Omental fat pad (tissue), 4 donors: ENCODE measurements around the gene AKIRIN2. TPM values are rescaled to one million over a fixed set of nuclear protein-coding genes. Genes with fewer than 3 reads are reported as not detected.
"Not testable (repeated sequence)": the region's sequence is repeated elsewhere in the genome, so short reads cannot be mapped to it uniquely, and the experiment has no call there.

Experiments used
- ATAC-seq: fragments of 150-250 bp; one replicate; pipeline ENCODE4 v1.9.1; 2016; ENCODE audit warnings: mild to moderate bottlenecking, moderate library complexity; ENCODE audit not compliant: low FRiP score
- DNase-seq: peaks from one replicate; pipeline ENCODE4 v3.0.0-alpha.2; 2019; ENCODE audit warnings: low spot score
- total RNA-seq, 4 donors: library from RNA; depleted of rRNA; stranded (reverse); fragments of >200 nt; gene quantifications; one replicate each; pipeline ENCODE4 v1.1.0, GENCODE V29; 2016
- TF ChIP-seq, protein P1 (sequence below), 3 donors: fragments of 450-650 bp; IDR thresholded peaks; one replicate each; pipeline ENCODE4 v1.5.1; 2016 to 2017; ENCODE audit warnings: antibody characterized with exemption in 3 of 3, mild to moderate bottlenecking in 3 of 3, moderate library complexity in 2 of 3

Gene AKIRIN2
- total RNA-seq, 4 donors from 2014 or later, result 22.9 to 41.6 (median 34.6) TPM

DNA sequence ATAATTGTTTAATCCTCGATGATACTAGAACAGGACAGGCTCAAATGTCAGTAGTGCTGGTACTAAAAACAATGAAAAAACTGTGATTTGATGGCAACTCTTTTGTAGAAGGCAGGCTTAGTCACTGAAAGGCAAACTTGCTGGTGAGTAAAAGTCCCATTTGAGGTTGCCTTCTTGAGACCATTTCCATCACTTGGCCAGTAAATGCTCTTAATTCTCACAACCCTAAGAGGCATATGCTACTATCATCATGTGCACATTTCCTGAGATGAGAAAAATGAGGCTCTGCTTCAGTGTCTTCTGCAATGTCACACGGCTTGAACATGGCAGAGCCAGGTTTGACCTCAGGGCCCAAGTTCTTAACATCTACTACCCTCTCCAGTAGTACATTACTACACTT lies 9.9 kb downstream of the AKIRIN2 start:
- ATAC-seq (no peak), DNase-seq (no peak)

DNA sequence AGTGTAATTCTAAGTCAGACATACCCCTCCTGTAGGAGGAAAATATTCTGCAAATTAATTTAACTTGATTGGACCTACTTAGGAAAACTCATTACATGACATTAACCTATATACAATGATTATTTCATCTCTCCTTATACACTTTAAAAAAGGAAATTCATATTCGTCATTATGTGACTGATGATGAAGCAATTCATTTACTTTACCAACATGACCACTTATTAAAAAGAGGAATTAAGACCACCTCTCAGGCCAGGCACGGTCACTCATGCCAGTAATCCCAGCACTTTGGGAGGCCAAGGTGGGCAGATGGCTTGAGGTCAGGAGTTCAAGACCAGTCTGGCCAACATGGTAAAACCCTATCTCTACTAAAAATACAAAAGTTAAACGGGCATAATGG lies 11.6 kb downstream of the AKIRIN2 start:
- TF ChIP-seq, protein P1, sequence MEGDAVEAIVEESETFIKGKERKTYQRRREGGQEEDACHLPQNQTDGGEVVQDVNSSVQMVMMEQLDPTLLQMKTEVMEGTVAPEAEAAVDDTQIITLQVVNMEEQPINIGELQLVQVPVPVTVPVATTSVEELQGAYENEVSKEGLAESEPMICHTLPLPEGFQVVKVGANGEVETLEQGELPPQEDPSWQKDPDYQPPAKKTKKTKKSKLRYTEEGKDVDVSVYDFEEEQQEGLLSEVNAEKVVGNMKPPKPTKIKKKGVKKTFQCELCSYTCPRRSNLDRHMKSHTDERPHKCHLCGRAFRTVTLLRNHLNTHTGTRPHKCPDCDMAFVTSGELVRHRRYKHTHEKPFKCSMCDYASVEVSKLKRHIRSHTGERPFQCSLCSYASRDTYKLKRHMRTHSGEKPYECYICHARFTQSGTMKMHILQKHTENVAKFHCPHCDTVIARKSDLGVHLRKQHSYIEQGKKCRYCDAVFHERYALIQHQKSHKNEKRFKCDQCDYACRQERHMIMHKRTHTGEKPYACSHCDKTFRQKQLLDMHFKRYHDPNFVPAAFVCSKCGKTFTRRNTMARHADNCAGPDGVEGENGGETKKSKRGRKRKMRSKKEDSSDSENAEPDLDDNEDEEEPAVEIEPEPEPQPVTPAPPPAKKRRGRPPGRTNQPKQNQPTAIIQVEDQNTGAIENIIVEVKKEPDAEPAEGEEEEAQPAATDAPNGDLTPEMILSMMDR (IDR thresholded peaks at IDR 0.05), result no peak
- ATAC-seq, result no peak
- DNase-seq, result no peak

More for the DNA sequence above, 9.9 kb downstream of the AKIRIN2 start:
- TF ChIP-seq, protein P1 (IDR thresholded peaks at IDR 0.05), result no peak

GRCh38 chr6:87687893-87688292 lies 14.1 kb downstream of the AKIRIN2 start:
- not testable (repeated sequence) for DNase-seq, ATAC-seq

DNA sequence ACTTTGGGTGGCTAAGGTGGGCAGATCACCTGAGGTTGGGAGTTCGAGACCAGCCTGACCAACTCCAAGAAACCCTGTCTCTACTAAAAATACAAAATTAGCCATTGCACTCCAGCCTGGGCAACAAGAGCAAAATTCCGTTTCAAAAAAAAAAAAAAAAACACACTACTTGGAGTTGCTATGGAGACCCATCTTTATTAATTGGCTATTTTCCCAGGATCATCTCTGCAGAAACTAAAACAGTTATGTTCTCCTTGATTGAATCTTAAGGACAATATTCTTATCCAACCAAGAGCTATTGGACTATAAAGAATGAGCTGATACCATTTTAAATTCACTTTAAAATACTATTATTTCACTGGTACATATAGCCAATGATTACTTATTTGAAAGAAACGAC lies 14.7 kb downstream of the AKIRIN2 start:
- no peak for DNase-seq
- TF ChIP-seq, protein P1 (IDR thresholded peaks at IDR 0.05), result no peak
- no peak for ATAC-seq

DNA sequence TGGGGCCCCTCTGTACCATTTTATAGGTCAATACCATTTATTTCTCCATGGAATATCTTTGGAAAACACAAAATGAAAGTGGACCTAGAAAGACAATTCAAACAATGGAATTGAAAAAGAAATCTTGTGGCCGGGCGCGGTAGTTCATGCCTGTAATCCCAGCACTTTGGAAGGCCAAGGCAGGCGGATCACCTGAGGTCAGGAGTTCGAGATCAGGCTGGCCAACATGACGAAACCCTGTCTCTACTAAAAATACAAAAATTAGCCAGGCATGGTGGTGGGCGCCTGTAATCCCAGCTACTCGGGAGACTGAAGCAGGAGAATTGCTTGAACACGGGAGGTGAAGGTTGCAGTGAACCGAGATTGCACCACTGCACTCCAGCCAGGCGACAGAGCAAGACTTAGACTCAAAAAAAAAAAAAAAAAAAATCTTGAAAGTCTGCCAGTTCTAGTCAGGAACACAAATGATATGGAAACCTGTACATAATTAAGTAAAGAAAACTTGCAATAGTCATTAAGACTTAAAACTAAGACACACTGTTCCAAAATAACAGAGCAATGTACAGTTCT lies 15.3 kb downstream of the AKIRIN2 start:
- not testable (repeated sequence) for ATAC-seq, DNase-seq

DNA sequence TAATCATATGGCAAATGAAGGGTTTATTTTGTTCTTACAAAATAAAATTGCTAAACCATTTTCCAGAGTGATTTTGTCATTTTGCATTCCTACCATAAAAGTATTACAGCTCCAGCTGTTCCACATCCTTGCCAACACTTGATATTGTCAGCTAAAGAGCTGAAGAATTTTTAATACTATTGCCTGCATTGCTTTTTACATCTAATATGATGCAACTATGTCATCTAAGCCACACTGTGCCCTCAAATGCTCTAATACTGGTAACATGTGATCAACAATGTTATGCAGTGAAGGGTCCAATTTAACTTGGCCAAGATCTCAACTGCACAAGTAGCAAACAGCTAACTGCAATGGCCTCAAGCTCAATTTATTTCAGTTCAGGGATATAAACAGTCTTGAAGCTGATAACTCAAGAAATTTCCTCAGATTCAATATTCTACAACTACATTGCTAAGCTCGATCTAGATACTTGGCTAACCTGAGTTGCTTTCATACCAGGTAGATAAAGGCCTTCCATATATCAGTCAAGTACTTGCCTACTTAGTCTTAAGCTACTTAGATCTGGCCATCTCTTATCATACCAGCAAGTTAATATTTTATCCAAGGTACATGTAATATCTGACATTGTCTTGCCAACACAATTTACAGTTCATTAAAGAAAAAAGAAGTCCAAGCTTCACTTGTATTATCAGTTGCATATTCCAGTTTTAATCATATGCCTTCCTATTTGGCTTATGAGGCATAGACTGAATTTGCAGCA lies 17.0 kb downstream of the AKIRIN2 start:
- ATAC-seq (no peak), DNase-seq (no peak)
- TF ChIP-seq, protein P1 (IDR thresholded peaks at IDR 0.05), result no peak

- TF ChIP-seq, protein P1 (IDR thresholded peaks at IDR 0.05), result no peak
- ATAC-seq, result no peak
Observed at GRCh38 chr6:87683890-87684289, 18.1 kb downstream of the AKIRIN2 start.

DNA sequence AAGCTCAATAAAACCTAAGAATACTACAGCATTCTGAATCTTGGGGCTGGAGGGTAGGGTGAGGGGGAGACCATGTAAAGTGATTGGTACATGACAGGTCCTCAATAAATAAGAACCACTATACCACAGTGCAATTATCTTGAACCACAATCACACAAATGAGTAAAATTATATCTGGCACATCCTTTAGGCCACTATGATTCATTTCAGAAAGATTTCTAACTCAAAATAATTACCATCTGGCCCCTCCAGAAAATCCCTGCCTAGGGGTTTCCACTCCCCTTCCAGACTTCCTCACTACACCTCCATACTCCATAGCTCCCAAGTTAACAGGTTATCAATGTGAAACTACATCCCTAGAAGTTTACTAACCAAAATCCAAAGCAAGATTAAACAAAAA lies 19.7 kb downstream of the AKIRIN2 start:
- TF ChIP-seq, protein P1 (IDR thresholded peaks at IDR 0.05), result no peak
- DNase-seq (no peak), ATAC-seq (no peak)

More at GRCh38 chr6:87683890-87684289, 18.1 kb downstream of the AKIRIN2 start:
- no peak for DNase-seq
